H1 (cell line): Measurements from ENCODE around the gene DPP3. TPM values are rescaled to one million over a fixed set of nuclear protein-coding genes. Genes with fewer than 3 reads are reported as not detected.
A peak's percentile ranks its signal among the peaks of the same experiment; 100 is the strongest.

Source experiments
- CTCF ChIA-PET: fragments of 300-600 bp; sonication (Branson Sonifier 250); formaldehyde crosslinking; loops from one replicate; lab custom pipeline; 2021; ENCODE audit not compliant: partially characterized antibody; lab: Charles Lee
- POLR2A ChIA-PET: fragments of 300-600 bp; sonication (Branson Sonifier 250); formaldehyde crosslinking; loops from one replicate; lab custom pipeline; 2021; ENCODE audit warnings: inconsistent platforms; ENCODE audit not compliant: partially characterized antibody; lab: Charles Lee
- DNase-seq, 2 experiments: peaks; one replicate each; pipeline versions ENCODE4 v3.0.0 to v3.0.0-alpha.2; 2010 to 2022; ENCODE audit warnings: low spot score in 2 of 2, low read depth in 1 of 2, mixed read lengths in 1 of 2
- FAIRE-seq: peaks from 2 replicates; lab custom pipeline; 2011; peaks lifted over from hg19 to GRCh38; lab: Jason Lieb, UNC
- H2AFZ ChIP-seq: 2 replicates; pipeline ENCODE4 v1.8.1; 2012; ENCODE audit warnings: low read length, inconsistent platforms
- H2AK5ac ChIP-seq: 2 replicates; pipeline ENCODE4 v1.6.1; 2013; ENCODE audit warnings: low read depth, low read length
- H2BK120ac ChIP-seq: replicated peaks from 2 replicates; pipeline ENCODE3; 2013; ENCODE audit warnings: low read depth, low read length, inconsistent platforms
- H2BK12ac ChIP-seq: 2 replicates; pipeline ENCODE4 v1.6.1; 2013; ENCODE audit warnings: low read depth, low read length
- H2BK15ac ChIP-seq: 2 replicates; pipeline ENCODE4 v1.6.1; 2013; ENCODE audit warnings: low read length
- H2BK20ac ChIP-seq: 2 replicates; pipeline ENCODE4 v1.6.1; 2013; ENCODE audit warnings: low read length
- H2BK5ac ChIP-seq: 2 replicates; pipeline ENCODE4 v1.6.1; 2013; ENCODE audit warnings: low read depth, low read length
- H3K14ac ChIP-seq: 2 replicates; pipeline ENCODE4 v1.6.1; 2013; ENCODE audit warnings: inconsistent platforms; ENCODE audit not compliant: insufficient read length
- H3K18ac ChIP-seq: 2 replicates; pipeline ENCODE4 v1.6.1; 2013; ENCODE audit warnings: low read length; ENCODE audit errors: extremely low read depth
- H3K23ac ChIP-seq: 2 replicates; pipeline ENCODE4 v1.6.1; 2013; ENCODE audit warnings: inconsistent platforms; ENCODE audit not compliant: insufficient read length
- H3K23me2 ChIP-seq: 2 replicates; pipeline ENCODE4 v1.6.1; 2013; ENCODE audit warnings: low read depth, low read length
- H3K27ac ChIP-seq: 2 replicates; pipeline ENCODE4 v1.6.1; 2011; ENCODE audit warnings: low read depth, low read length, inconsistent platforms
- H3K27me3 ChIP-seq, 4 experiments: replicated peaks in 1 of 4; 1 replicate in 1 of 4; 2 replicates in 3 of 4; pipeline versions ENCODE4 v1.6.1 to v1.8.1; 2011 to 2013; ENCODE audit warnings: low read length in 3 of 4, mild to moderate bottlenecking in 3 of 4, inconsistent platforms in 2 of 4, mixed read lengths in 2 of 4, moderate library complexity in 1 of 4; ENCODE audit not compliant: control insufficient read depth in 3 of 4, insufficient read depth in 3 of 4; ENCODE audit errors: extremely low read depth in 1 of 4
- H3K36me3 ChIP-seq, 4 experiments: 2 replicates each; pipeline versions ENCODE4 v1.6.1 to v1.8.1; 2011 to 2013; ENCODE audit warnings: mild to moderate bottlenecking in 4 of 4, low read length in 3 of 4, moderate library complexity in 2 of 4, control low read depth in 1 of 4, inconsistent platforms in 1 of 4; ENCODE audit not compliant: insufficient read depth in 4 of 4, control insufficient read depth in 2 of 4
- H3K4ac ChIP-seq: replicated peaks from 2 replicates; pipeline ENCODE3; 2013; ENCODE audit warnings: low read length, low read depth, mixed read lengths, inconsistent platforms; ENCODE audit not compliant: insufficient read length
- H3K4me1 ChIP-seq, 4 experiments: replicated peaks in 1 of 4; 1 replicate in 1 of 4; 2 replicates in 3 of 4; pipeline versions ENCODE4 v1.6.1 to v1.8.1; 2011 to 2013; ENCODE audit warnings: low read length in 3 of 4, inconsistent platforms in 2 of 4, mixed read lengths in 1 of 4; ENCODE audit not compliant: insufficient read depth in 4 of 4, control insufficient read depth in 3 of 4
- H3K4me2 ChIP-seq, 2 experiments: 2 replicates each; pipeline versions ENCODE4 v1.6.1 to v1.8.1; 2011 to 2013; ENCODE audit warnings: low read depth in 2 of 2, low read length in 2 of 2, control low read depth in 1 of 2, inconsistent platforms in 1 of 2, mild to moderate bottlenecking in 1 of 2; ENCODE audit not compliant: insufficient read depth in 1 of 2
- H3K4me3 ChIP-seq, 4 experiments: fragments of 200-600, 300-600 bp in 1 of 4; sonication (generic), shearing (Covaris generic), sonication (Bioruptor Twin) in 1 of 4; 2 replicates each; pipeline versions ENCODE4 v1.5.1 to v1.8.1; 2011 to 2016; ENCODE audit warnings: low read length in 4 of 4, low read depth in 3 of 4, control low read depth in 2 of 4, inconsistent platforms in 2 of 4, mild to moderate bottlenecking in 2 of 4, mixed read lengths in 1 of 4, moderate library complexity in 1 of 4; ENCODE audit not compliant: insufficient read depth in 2 of 4; ENCODE audit errors: extremely low read depth in 1 of 4
- H3K56ac ChIP-seq: replicated peaks from 2 replicates; pipeline ENCODE3; 2013; ENCODE audit warnings: low read depth, mild to moderate bottlenecking, mixed read lengths, low read length, inconsistent platforms; ENCODE audit not compliant: insufficient read length
- H3K79me1 ChIP-seq: 2 replicates; pipeline ENCODE4 v1.6.1; 2013; ENCODE audit warnings: low read depth, low read length, control low read depth
- H3K79me2 ChIP-seq, 2 experiments: 2 replicates each; pipeline versions ENCODE4 v1.6.1 to v1.8.1; 2012 to 2013; ENCODE audit warnings: low read length in 2 of 2, mild to moderate bottlenecking in 2 of 2, inconsistent platforms in 1 of 2; ENCODE audit not compliant: insufficient read depth in 2 of 2, control insufficient read depth in 1 of 2
- H3K9ac ChIP-seq, 4 experiments: replicated peaks in 1 of 4; 1 replicate in 1 of 4; 2 replicates in 3 of 4; pipeline versions ENCODE4 v1.6.1 to v1.8.1; 2011 to 2013; ENCODE audit warnings: low read depth in 3 of 4, low read length in 3 of 4, control low read depth in 2 of 4, mild to moderate bottlenecking in 2 of 4, moderate library complexity in 2 of 4, inconsistent platforms in 1 of 4; ENCODE audit errors: extremely low read depth in 1 of 4
- H3K9me3 ChIP-seq, 2 experiments: 2 replicates each; pipeline versions ENCODE4 v1.6.1 to v1.8.1; 2012 to 2013; ENCODE audit warnings: mild to moderate bottlenecking in 2 of 2, moderate library complexity in 2 of 2, control low read depth in 1 of 2, inconsistent platforms in 1 of 2, low read depth in 1 of 2, low read length in 1 of 2, mixed read lengths in 1 of 2; ENCODE audit not compliant: insufficient read depth in 2 of 2
- H4K20me1 ChIP-seq, 2 experiments: replicated peaks in 1 of 2; 2 replicates each; pipeline versions ENCODE3 to v1.8.1; 2011 to 2013; ENCODE audit warnings: inconsistent platforms in 2 of 2, low read length in 2 of 2, mild to moderate bottlenecking in 1 of 2; ENCODE audit not compliant: insufficient read depth in 2 of 2, control insufficient read depth in 1 of 2
- H4K5ac ChIP-seq: 2 replicates; pipeline ENCODE4 v1.6.1; 2013; ENCODE audit warnings: low read length, low read depth, mixed read lengths, inconsistent platforms; ENCODE audit not compliant: insufficient read length
- H4K8ac ChIP-seq: 2 replicates; pipeline ENCODE4 v1.8.0; 2013; ENCODE audit warnings: mild to moderate bottlenecking, moderate library complexity, low read length, inconsistent platforms; ENCODE audit not compliant: insufficient read depth; ENCODE audit errors: extremely low read depth
- H4K91ac ChIP-seq: replicated peaks from 2 replicates; pipeline ENCODE3; 2013; ENCODE audit warnings: low read length, mixed read lengths, inconsistent platforms; ENCODE audit not compliant: insufficient read length
- BACH1 ChIP-seq: IDR thresholded peaks from 2 replicates; pipeline ENCODE4 v1.6.1; 2012; ENCODE audit warnings: low read length, improper control_type of control experiment
- CBX5 ChIP-seq: fragments of 300-800, 300-1000 bp; sonication (generic); IDR thresholded peaks from 2 replicates; pipeline ENCODE4 v1.7.1; 2016; ENCODE audit warnings: antibody characterized with exemption, low read length, low read depth
- FOSL1 ChIP-seq: IDR thresholded peaks from 2 replicates; pipeline ENCODE4 v1.6.1; 2011; ENCODE audit warnings: mild to moderate bottlenecking, low read depth, low read length, moderate library complexity; ENCODE audit not compliant: insufficient read depth
- GABPA ChIP-seq: IDR thresholded peaks from 2 replicates; pipeline ENCODE4 v1.6.1; 2011; ENCODE audit warnings: mild to moderate bottlenecking, low read length, moderate library complexity, borderline replicate concordance; ENCODE audit not compliant: insufficient read depth
- HDAC2 ChIP-seq, 2 experiments: fragments of 300-600 bp in 1 of 2; sonication (generic) in 1 of 2; IDR thresholded peaks; 2 replicates each; pipeline ENCODE4 v1.6.1; 2011 to 2012; ENCODE audit warnings: low read depth in 2 of 2, low read length in 2 of 2, mild to moderate bottlenecking in 2 of 2, moderate library complexity in 2 of 2, borderline replicate concordance in 1 of 2, inconsistent platforms in 1 of 2
- KDM4A ChIP-seq: IDR thresholded peaks from one replicate; pipeline ENCODE4 v1.7.1; 2012; ENCODE audit warnings: low read depth, mild to moderate bottlenecking, moderate library complexity, low read length, inconsistent platforms; ENCODE audit not compliant: severe bottlenecking
- POU5F1 ChIP-seq: IDR thresholded peaks from 2 replicates; pipeline ENCODE4 v1.6.1; 2011; ENCODE audit warnings: low read depth, mild to moderate bottlenecking, low read length, moderate library complexity
- RNF2 ChIP-seq: fragments of 200-900, 300-1000 bp; sonication (generic); IDR thresholded peaks from 2 replicates; pipeline ENCODE4 v1.7.1; 2016; ENCODE audit warnings: borderline replicate concordance, low read depth, mild to moderate bottlenecking, antibody characterized with exemption, low read length; ENCODE audit not compliant: poor library complexity, severe bottlenecking; ENCODE audit errors: missing control alignments
- RXRA ChIP-seq: IDR thresholded peaks from 2 replicates; pipeline ENCODE4 v1.6.1; 2011; ENCODE audit warnings: low read depth, mild to moderate bottlenecking, low read length, moderate library complexity; ENCODE audit not compliant: insufficient read depth
- SP1 ChIP-seq: IDR thresholded peaks from 2 replicates; pipeline ENCODE4 v1.6.1; 2011; ENCODE audit warnings: low read depth, low read length
- SP4 ChIP-seq: IDR thresholded peaks from 2 replicates; pipeline ENCODE4 v1.6.1; 2012; ENCODE audit warnings: low read length, inconsistent platforms
- WGBS, 2 experiments: shearing (Covaris generic) in 1 of 2; methylation state at CpG; one replicate each; pipeline versions ENCODE4 v1.1.6 to v1.1.7; 2013 to 2015; ENCODE audit warnings: low lambda C conversion rate in 2 of 2, mixed read lengths in 2 of 2, inconsistent platforms in 1 of 2, low coverage in 1 of 2, missing lambda C conversion rate in 1 of 2; ENCODE audit not compliant: insufficient replicate concordance in 2 of 2, insufficient coverage in 1 of 2, insufficient read length in 1 of 2; ENCODE audit errors: extremely low coverage in 1 of 2, missing lambda C conversion rate in 1 of 2; 5-methylcytosine and 5-hydroxymethylcytosine counted together
- polyA plus RNA-seq, 7 experiments: library from polyadenylated mRNA; depleted of rRNA in 3 of 7; stranded (reverse) in 5 of 7; unstranded in 2 of 7; fragments of >200 nt in 5 of 7; fragments of 200-250 nt in 2 of 7; gene quantifications; 1 replicate in 5 of 7; 2 replicates in 1 of 7; 4 replicates in 1 of 7; pipeline versions ENCODE4 v1.2.1 to v1.2.3, GENCODE V29; 2011 to 2013; ENCODE audit warnings: missing spikeins in 2 of 7, mixed read lengths in 2 of 7
- total RNA-seq: library from RNA; stranded (reverse); fragmentation: NEBNext Ultra II Directional; extraction: Animal tissue kit (Norgen Biotek cat#: 25700); gene quantifications from 2 replicates; pipeline ENCODE4 v1.2.1, GENCODE V29; 2021
- TF ChIP-seq, protein P1 (sequence below): IDR thresholded peaks from 2 replicates; pipeline ENCODE4 v1.6.1; 2011; ENCODE audit warnings: low read depth, mild to moderate bottlenecking, low read length; ENCODE audit not compliant: insufficient read depth

DPP3 gene
- total and polyA plus RNA-seq, 2 of the 8 experiments (the other 6 are each of a cell fraction or from before 2014, with no cell fraction given): 75.1 to 82.7 TPM

DNA sequence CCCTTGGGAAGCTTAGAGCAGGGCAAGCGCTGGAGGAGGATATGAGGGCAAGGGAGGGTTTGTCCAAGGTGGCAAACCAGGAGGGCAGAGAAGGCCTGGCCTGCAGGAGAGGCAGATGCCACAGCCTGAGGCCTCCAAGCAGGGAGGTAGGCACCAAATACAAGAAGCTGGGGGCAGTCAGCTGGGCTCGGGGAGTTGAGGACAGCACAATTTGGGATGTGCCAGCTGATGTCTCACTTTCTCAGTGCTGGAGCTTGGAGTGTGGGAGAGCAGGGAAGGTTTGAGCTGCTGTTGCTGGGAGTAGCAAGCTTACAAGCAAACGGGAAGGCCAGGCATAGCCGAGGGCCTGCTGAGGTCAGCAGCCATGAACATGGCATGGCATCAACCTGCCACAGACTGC, 61.7 kb downstream of the DPP3 start:
- peaks cover 3% of the 10 kb centered on the region; the same call in 1 of the 2 replicates for H3K23me2 ChIP-seq
- no peak overlapping the region for H3K4me3 ChIP-seq
- H2AK5ac ChIP-seq: no peak overlapping the region; the same call in 1 of the 2 replicates
- H3K36me3 ChIP-seq: no peaks in the 10 kb centered on the region
- no peak overlapping the region for H3K56ac ChIP-seq
- H2BK15ac ChIP-seq: peak overlapping the region; percentile 63; the same call in 1 of the 2 replicates
- H2BK12ac ChIP-seq: no peak overlapping the region
- no peak overlapping the region for H3K27ac ChIP-seq
- H3K4me1 ChIP-seq: peaks cover 0 to 17% (median 4%) of the 10 kb centered on the region in 4 experiments; a peak in 6 of 7 replicates
- no peak overlapping the region for H2AFZ ChIP-seq
- no peak overlapping the region for H4K91ac ChIP-seq
- H3K79me2 ChIP-seq: no peaks in the 10 kb centered on the region
- no peak overlapping the region for H2BK120ac ChIP-seq
- H4K20me1 ChIP-seq: no peaks in the 10 kb centered on the region
- no peak for FAIRE-seq
- H3K23ac ChIP-seq: no peak overlapping the region
- DNase-seq: no peak
- ChIA-PET CTCF (interaction anchor here (0.9 to 1.4 kb wide), 3 partner anchors 39 to 137 kb away, joined by 3 to 4 read pairs (median 3); no protein-coding TSS in a partner anchor), POLR2A (interaction anchor here (0.9 to 2.4 kb wide), 4 partner anchors 9 to 428 kb away, joined by 3 to 7 read pairs (median 5); partner anchors contain the start of gene RBM14)
- no peak overlapping the region for H2BK20ac ChIP-seq
- no peak overlapping the region for H3K14ac ChIP-seq
- no peaks in the 10 kb centered on the region for H3K27me3 ChIP-seq
- no peaks in the 10 kb centered on the region for H3K79me1 ChIP-seq
- H3K9me3 ChIP-seq: no peaks in the 10 kb centered on the region
- H3K4ac ChIP-seq: no peak overlapping the region
- no peak overlapping the region for H4K8ac ChIP-seq
- no peak overlapping the region for H3K4me2 ChIP-seq
- no peak overlapping the region for H3K9ac ChIP-seq
- no peak overlapping the region for H2BK5ac ChIP-seq
- H3K18ac ChIP-seq: no peak overlapping the region
- H4K5ac ChIP-seq: no peak overlapping the region
- 90% methylated on average over 4 of the region's 4 CpGs; no CpG with 5 or more reads in 1 of the 2 experiments for WGBS, 2 experiments
- TF ChIP-seq SP4: no peak
- no peak for TF ChIP-seq KDM4A
- no peak for TF ChIP-seq RXRA
- TF ChIP-seq, protein P1, sequence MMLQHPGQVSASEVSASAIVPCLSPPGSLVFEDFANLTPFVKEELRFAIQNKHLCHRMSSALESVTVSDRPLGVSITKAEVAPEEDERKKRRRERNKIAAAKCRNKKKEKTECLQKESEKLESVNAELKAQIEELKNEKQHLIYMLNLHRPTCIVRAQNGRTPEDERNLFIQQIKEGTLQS: no peak
- TF ChIP-seq RNF2: no peak
- no peak for TF ChIP-seq POU5F1
- TF ChIP-seq GABPA: no peak
- no peak for TF ChIP-seq SP1
- no peak for TF ChIP-seq CBX5
- no peak for TF ChIP-seq HDAC2 (IDR thresholded peaks at IDR 0.05; ENCODE audit: borderline replicate concordance in 1 of 2, low read depth in 2 of 2, low read length in 2 of 2)
- TF ChIP-seq FOSL1: no peak
- no peak for TF ChIP-seq BACH1
